Body of pancreas (tissue), 4 donors: ENCODE results near the gene KCNQ5.

ENCODE experiments used
- POLR2A ChIP-seq, 3 donors: fragments of 450-650 bp; IDR thresholded peaks; one replicate each; pipeline ENCODE4 v1.6.1; 2016; ENCODE audit warnings: antibody characterized with exemption in 3 of 3, mild to moderate bottlenecking in 2 of 3
- TF ChIP-seq, protein P1 (sequence below), 7 experiments: fragments of 450-650 bp in 4 of 7; fragments of 200-600 bp in 3 of 7; sonication (generic) in 3 of 7; IDR thresholded peaks; one replicate each; pipeline ENCODE4 v1.5.1; 2016 to 2019; ENCODE audit warnings: antibody characterized with exemption in 7 of 7

DNA sequence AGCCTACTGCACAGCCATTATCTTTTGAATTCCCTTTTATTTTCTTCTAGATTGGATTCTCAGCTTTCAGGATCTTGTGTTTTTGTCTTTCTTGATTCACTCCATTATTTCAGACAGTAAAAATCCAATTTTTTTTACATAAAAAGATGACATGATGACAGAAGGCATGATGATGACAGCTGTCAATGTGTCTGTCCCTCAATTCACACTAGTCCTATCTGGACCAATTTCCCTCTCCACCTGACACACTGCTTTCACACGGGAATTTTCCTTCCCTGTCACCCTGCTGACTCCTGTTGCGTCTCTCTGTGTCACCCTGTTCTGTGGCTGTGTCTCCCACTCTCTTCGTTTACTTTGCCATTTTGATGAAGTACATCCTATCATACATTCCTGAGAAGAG, 529.9 kb downstream of the KCNQ5 start:
- TF ChIP-seq, protein P1, sequence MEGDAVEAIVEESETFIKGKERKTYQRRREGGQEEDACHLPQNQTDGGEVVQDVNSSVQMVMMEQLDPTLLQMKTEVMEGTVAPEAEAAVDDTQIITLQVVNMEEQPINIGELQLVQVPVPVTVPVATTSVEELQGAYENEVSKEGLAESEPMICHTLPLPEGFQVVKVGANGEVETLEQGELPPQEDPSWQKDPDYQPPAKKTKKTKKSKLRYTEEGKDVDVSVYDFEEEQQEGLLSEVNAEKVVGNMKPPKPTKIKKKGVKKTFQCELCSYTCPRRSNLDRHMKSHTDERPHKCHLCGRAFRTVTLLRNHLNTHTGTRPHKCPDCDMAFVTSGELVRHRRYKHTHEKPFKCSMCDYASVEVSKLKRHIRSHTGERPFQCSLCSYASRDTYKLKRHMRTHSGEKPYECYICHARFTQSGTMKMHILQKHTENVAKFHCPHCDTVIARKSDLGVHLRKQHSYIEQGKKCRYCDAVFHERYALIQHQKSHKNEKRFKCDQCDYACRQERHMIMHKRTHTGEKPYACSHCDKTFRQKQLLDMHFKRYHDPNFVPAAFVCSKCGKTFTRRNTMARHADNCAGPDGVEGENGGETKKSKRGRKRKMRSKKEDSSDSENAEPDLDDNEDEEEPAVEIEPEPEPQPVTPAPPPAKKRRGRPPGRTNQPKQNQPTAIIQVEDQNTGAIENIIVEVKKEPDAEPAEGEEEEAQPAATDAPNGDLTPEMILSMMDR (IDR thresholded peaks at IDR 0.05), result no peak
- no peak for TF ChIP-seq POLR2A (IDR thresholded peaks at IDR 0.05)
